GM10248 (cell line): Measurements from ENCODE around the gene DCHS2.

Experiments used
- CTCF ChIA-PET: fragments of 300-600 bp; sonication (Branson Sonifier 250); formaldehyde crosslinking; extraction: SDS; loops from one replicate; lab custom pipeline; 2021; ENCODE audit warnings: antibody characterized with exemption; lab: Yijun Ruan, JAX
- POLR2A ChIA-PET: fragments of 350-650 bp; sonication (Branson Sonifier 250); formaldehyde crosslinking; extraction: SDS; loops from one replicate; lab custom pipeline; 2020; ENCODE audit warnings: antibody characterized with exemption; lab: Yijun Ruan, JAX
- DNase-seq: peaks from one replicate; pipeline ENCODE4 v3.0.0; 2012; ENCODE audit errors: extremely low spot score
- TF ChIP-seq, protein P1 (sequence below): IDR thresholded peaks from 2 replicates; pipeline ENCODE4 v1.5.1; 2012; ENCODE audit warnings: mild to moderate bottlenecking, low read depth; ENCODE audit errors: extremely low read depth, missing control alignments, control extremely low read depth

The DCHS2 gene

DNA sequence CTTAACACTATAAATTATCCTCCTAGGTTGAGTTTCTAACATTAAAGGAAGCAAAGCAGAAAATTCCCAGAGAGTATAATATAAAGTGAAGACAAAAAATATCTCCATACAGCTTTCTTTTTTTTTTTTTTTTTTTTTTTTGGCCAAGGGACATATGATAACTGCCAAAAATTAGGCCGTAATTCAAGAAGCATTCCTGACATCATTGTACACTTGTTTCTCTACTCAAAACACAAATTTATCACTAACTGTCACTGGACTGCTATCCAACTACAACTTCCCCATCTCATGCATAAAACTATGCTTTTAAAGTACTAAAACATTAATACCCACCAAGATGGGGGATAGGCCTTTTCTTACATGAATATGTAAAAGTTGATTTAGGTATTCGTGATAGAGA, 77.2 kb downstream of the DCHS2 start:
- POLR2A ChIA-PET, result no interaction called here

DNA sequence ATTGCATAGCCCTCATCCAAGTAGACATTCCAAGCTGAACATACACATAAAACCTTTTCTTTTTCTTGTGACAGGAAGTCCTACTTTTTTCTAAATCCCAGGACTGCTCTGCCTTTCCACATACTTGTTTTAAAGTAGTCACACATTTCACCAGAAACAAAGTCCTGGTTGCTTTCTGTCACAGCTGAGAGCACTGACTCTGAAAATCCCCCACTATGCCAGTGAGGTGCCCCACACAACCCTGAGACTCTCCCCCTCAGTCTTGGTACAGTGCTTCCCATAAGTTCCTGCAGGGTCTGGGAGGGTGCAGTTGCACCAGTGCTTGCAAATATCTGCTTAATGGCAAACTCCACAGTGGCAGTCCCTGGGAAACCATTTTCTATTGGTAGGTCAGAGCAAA, 84.2 kb downstream of the DCHS2 start:
- ChIA-PET CTCF (no interaction called here), POLR2A (no interaction called here)
- TF ChIP-seq, protein P1, sequence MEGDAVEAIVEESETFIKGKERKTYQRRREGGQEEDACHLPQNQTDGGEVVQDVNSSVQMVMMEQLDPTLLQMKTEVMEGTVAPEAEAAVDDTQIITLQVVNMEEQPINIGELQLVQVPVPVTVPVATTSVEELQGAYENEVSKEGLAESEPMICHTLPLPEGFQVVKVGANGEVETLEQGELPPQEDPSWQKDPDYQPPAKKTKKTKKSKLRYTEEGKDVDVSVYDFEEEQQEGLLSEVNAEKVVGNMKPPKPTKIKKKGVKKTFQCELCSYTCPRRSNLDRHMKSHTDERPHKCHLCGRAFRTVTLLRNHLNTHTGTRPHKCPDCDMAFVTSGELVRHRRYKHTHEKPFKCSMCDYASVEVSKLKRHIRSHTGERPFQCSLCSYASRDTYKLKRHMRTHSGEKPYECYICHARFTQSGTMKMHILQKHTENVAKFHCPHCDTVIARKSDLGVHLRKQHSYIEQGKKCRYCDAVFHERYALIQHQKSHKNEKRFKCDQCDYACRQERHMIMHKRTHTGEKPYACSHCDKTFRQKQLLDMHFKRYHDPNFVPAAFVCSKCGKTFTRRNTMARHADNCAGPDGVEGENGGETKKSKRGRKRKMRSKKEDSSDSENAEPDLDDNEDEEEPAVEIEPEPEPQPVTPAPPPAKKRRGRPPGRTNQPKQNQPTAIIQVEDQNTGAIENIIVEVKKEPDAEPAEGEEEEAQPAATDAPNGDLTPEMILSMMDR, result no peak
- no peak for DNase-seq

More for the DNA sequence above, 77.2 kb downstream of the DCHS2 start:
- TF ChIP-seq, protein P1, result no peak
- CTCF ChIA-PET, result interaction anchor here (1.9 kb wide), 1 partner anchor 11 kb away, joined by 6 read pairs; no protein-coding TSS in a partner anchor
- DNase-seq, result no peak

DNA sequence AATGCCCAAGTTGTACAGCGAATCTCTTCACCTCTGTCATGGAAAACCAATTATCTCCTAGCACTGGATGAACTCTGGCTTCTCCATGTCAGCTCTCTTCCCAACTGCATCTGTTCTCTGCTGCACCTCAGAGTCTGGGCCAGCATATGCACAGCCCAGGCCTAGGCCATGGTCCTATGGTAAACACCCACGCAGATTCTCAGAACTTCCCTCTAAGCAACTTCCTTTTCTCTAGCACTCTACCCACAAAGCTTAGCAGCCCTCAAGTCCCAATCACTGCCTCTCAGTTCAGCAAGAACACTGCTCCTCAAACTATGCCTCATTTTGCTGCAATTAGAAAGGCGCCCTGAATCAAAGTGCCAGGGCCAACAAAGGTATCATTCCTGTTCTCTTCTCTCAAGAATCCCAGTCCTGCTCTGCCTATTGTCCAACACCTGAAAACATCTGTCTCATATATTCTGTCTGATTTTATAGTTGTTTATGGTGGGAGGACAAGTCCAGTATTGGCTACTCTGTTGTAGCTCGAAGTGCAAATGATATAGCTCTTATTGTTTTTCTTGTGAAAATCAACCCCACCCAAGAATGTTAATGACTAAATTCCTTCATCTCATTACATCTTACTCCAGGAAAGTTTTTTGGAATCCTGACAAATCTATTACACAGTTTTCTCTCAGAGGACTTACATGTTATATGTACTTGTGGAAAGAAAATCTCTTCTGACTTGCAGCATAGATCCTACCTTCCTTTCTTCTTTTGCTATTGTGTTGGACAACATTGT, 85.4 kb downstream of the DCHS2 start:
- ChIA-PET CTCF (interaction anchor here (1.0 kb wide), 1 partner anchor 10 kb away, joined by 3 read pairs; no protein-coding TSS in a partner anchor), POLR2A (no interaction called here)
- peak; percentile 41 for DNase-seq
- TF ChIP-seq, protein P1, result no peak

DNA sequence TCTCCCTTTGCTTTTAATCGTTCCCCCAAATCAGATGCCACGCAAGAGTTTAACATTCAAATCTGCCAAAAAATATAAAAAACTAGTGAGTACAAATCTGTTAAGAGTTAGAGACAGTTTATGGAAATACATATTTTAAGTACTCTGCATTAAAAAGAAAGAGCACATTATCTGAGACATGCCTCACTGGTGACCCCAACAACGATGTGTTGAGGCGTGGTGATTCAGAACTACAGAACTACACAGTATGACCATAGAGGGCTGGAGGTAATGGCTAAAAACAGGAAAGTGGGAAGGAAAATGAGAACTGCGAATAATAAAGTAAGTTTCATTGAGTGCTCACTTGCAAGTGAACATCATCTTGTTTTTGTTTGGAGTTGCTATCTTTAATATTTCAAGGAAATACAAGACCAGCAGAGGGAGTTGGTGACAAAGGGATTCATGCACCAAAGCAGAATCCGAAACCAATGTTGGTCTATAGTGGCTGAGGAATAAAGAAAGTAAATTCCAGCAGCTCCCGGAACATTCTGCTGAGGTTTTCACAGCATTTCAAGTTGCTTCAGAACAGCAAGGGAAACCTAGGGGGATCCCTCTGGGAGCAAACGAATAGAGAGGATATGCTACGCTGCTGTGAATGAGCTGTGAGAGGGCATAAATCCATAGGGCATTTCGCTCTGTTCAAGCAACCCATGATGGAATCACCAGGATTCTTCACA, 92.2 kb downstream of the DCHS2 start:
- TF ChIP-seq, protein P1, result no peak
- CTCF ChIA-PET, result no interaction called here
- DNase-seq, result no peak
- POLR2A ChIA-PET, result no interaction called here

DNA sequence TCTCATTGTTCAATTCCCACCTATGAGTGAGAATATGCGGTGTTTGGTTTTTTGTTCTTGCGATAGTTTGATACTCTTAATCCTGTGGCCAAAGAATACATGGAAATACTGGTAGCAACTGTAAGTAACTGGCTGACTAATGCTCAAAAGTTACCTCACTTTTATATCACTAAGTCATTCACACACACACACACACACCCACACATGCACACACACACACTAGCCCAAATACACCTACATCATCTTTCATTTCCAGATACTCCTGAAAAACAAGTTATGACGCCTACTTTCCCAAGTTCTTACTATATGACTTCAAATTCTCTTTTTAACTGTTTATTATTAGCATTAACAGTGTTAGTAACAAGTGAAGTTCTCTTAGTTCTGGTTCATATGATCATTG, 101.3 kb downstream of the DCHS2 start:
- no peak for DNase-seq
- ChIA-PET POLR2A (no interaction called here), CTCF (no interaction called here)
- TF ChIP-seq, protein P1, result no peak

DNA sequence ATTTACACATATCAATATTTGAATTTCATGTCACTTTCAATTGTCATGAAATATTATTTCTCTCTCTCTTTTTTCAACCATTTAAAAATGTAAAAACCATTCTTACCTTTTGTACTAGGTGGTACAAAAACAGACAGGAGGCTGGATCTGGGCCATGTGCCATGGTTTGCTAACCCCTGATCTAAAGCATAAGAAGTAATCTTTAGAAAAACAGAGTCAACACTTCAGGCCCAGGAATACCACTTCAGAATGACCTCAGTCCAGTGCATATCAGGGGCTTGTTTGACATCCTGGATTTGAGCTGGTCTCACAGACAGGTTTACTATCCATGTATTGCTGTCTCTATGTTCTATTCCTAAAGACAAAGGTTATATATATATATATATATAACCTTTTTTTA, 102.5 kb downstream of the DCHS2 start:
- no peak for DNase-seq
- ChIA-PET POLR2A (no interaction called here), CTCF (no interaction called here)
- TF ChIP-seq, protein P1, result no peak
